Neuronal stem cell (in vitro differentiated cells): ENCODE data around the gene NUP214.

Source experiments
- DNase-seq: peaks from one replicate; pipeline ENCODE4 v3.0.0-alpha.2; 2013; ENCODE audit warnings: low spot score
- H2AFZ ChIP-seq: one replicate; pipeline ENCODE4 v1.6.1; 2013; ENCODE audit warnings: mild to moderate bottlenecking, low read length, inconsistent platforms
- H2AK5ac ChIP-seq: 2 replicates; pipeline ENCODE4 v1.6.1; 2013; ENCODE audit warnings: low read depth, mild to moderate bottlenecking, inconsistent platforms, low read length, moderate library complexity, mixed read lengths
- H2BK120ac ChIP-seq: 2 replicates; pipeline ENCODE4 v1.6.1; 2013; ENCODE audit warnings: low read depth, mild to moderate bottlenecking, inconsistent platforms, low read length, moderate library complexity, mixed read lengths
- H2BK12ac ChIP-seq: one replicate; pipeline ENCODE4 v1.6.1; 2013; ENCODE audit warnings: low read length, inconsistent platforms
- H2BK15ac ChIP-seq: 2 replicates; pipeline ENCODE4 v1.6.1; 2013; ENCODE audit warnings: mild to moderate bottlenecking, low read length, inconsistent platforms, mixed read lengths
- H2BK5ac ChIP-seq: one replicate; pipeline ENCODE4 v1.6.1; 2013; ENCODE audit warnings: inconsistent platforms, mild to moderate bottlenecking, low read length, moderate library complexity
- H3K14ac ChIP-seq: one replicate; pipeline ENCODE4 v1.6.1; 2013; ENCODE audit warnings: low read length, inconsistent platforms
- H3K18ac ChIP-seq: 2 replicates; pipeline ENCODE4 v1.6.1; 2013; ENCODE audit warnings: low read length, inconsistent platforms
- H3K23ac ChIP-seq: 2 replicates; pipeline ENCODE4 v1.6.1; 2013; ENCODE audit warnings: low read depth, mild to moderate bottlenecking, mixed read lengths, low read length, inconsistent platforms; ENCODE audit not compliant: poor library complexity
- H3K27ac ChIP-seq: replicated peaks from 3 replicates; pipeline ENCODE4 v1.5.1; 2013; ENCODE audit warnings: low read length, inconsistent platforms
- H3K27me3 ChIP-seq, 3 experiments: 2 replicates each; pipeline ENCODE4 v1.6.1; 2013; ENCODE audit warnings: low read length in 3 of 3, mild to moderate bottlenecking in 2 of 3, inconsistent platforms in 1 of 3, low read depth in 1 of 3, mixed read lengths in 1 of 3, moderate library complexity in 1 of 3; ENCODE audit not compliant: control insufficient read depth in 3 of 3, insufficient read depth in 3 of 3
- H3K36me3 ChIP-seq, 2 donors: replicated peaks in 1 of 2; 2 replicates each; pipeline ENCODE4 v1.6.1; 2013; ENCODE audit warnings: low read length in 2 of 2; ENCODE audit not compliant: control insufficient read depth in 2 of 2, insufficient read depth in 2 of 2
- H3K4ac ChIP-seq: 2 replicates; pipeline ENCODE4 v1.6.1; 2013; ENCODE audit warnings: inconsistent platforms, mild to moderate bottlenecking, low read length, moderate library complexity
- H3K4me1 ChIP-seq, 2 donors: 1 replicate in 1 of 2; 2 replicates in 1 of 2; pipeline ENCODE4 v1.6.1; 2013; ENCODE audit warnings: low read length in 2 of 2, low read depth in 1 of 2; ENCODE audit not compliant: control insufficient read depth in 2 of 2, insufficient read depth in 1 of 2
- H3K4me2 ChIP-seq: one replicate; pipeline ENCODE4 v1.6.1; 2013; ENCODE audit warnings: mild to moderate bottlenecking, low read length, inconsistent platforms; ENCODE audit not compliant: insufficient read depth, poor library complexity, severe bottlenecking
- H3K4me3 ChIP-seq, 2 donors: 2 replicates each; pipeline ENCODE4 v1.5.1; 2013; ENCODE audit warnings: low read length in 2 of 2, mild to moderate bottlenecking in 2 of 2, inconsistent platforms in 1 of 2, moderate library complexity in 1 of 2
- H3K79me1 ChIP-seq: one replicate; pipeline ENCODE4 v1.6.1; 2013; ENCODE audit warnings: low read depth, mild to moderate bottlenecking, inconsistent platforms, low read length, moderate library complexity
- H3K9ac ChIP-seq: one replicate; pipeline ENCODE4 v1.6.1; 2013; ENCODE audit warnings: mild to moderate bottlenecking, low read depth, low read length, inconsistent platforms; ENCODE audit not compliant: poor library complexity
- H3K9me3 ChIP-seq, 2 donors: replicated peaks in 1 of 2; 2 replicates each; pipeline versions ENCODE3 to v1.6.1; 2013; ENCODE audit warnings: low read length in 2 of 2, mild to moderate bottlenecking in 2 of 2, inconsistent platforms in 1 of 2, low read depth in 1 of 2, mixed read lengths in 1 of 2, moderate library complexity in 1 of 2; ENCODE audit not compliant: control insufficient read depth in 2 of 2, insufficient read depth in 1 of 2
- H4K8ac ChIP-seq: one replicate; pipeline ENCODE4 v1.6.1; 2013; ENCODE audit warnings: low read depth, mild to moderate bottlenecking, inconsistent platforms, low read length, moderate library complexity
- H4K91ac ChIP-seq: one replicate; pipeline ENCODE4 v1.6.1; 2013; ENCODE audit warnings: low read length, low read depth, mild to moderate bottlenecking, inconsistent platforms; ENCODE audit not compliant: poor library complexity
- WGBS, 2 donors: extraction: QIAGEN DNeasy Blood & Tissue Kit; methylation state at CpG; one replicate each; pipeline ENCODE4 v1.1.7; 2013; ENCODE audit warnings: missing lambda C conversion rate in 2 of 2, mixed read lengths in 1 of 2; ENCODE audit not compliant: insufficient read length in 2 of 2, insufficient replicate concordance in 1 of 2; ENCODE audit errors: extremely low coverage in 2 of 2; 5-methylcytosine and 5-hydroxymethylcytosine counted together

Gene NUP214

DNA sequence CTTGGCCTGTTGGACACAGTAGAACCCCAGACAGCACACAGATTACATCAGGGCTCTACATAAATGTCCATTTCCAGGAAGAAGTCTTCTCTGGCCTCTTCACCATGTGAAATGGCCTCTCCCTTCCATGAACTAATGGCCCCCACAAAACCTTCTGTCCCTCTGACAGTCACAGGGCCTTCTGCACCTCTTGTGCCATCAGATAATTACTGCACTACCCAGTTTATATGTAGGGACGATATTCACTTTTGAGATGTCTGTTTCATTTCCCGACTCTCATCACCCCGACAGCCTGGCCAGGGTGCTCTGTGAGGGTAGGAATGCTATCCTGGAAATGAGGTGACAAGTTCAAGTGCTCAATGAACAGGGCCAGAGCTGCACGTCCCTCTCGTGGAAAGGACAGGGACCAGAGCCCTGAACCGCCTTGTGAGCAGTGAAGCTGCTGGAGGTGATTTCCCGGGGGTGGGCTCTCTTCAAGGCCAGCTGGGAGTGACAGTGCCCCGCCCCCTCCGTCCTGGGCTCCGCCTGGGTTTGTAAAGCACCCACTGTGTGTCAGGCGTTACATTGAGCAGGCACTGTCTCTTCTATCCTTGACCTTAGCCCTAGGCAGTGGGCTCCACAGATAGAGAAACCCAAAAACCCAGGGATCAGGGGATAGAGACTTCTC lies 153.9 kb downstream of the NUP214 start:
- Histone ChIP-seq H2AFZ (peak overlapping the region; percentile 91), H3K14ac (no peak overlapping the region), H3K18ac (no peak overlapping the region), H3K36me3 (no peaks in the 10 kb centered on the region), H3K9ac (no peak overlapping the region), H2BK5ac (no peak overlapping the region), H3K27ac (no peak overlapping the region), H3K4me1 (peaks cover 11 to 36% of the 10 kb centered on the region in 2 donors), H3K9me3 (peaks cover 0 to 2% of the 10 kb centered on the region in 2 donors), H2BK12ac (no peak overlapping the region), H4K91ac (no peak overlapping the region), H2AK5ac (peak overlapping the region; percentile 47), H3K4ac (no peak overlapping the region), H3K4me2 (no peak overlapping the region), H3K23ac (peak overlapping the region; percentile 80), H2BK120ac (no peak overlapping the region), H4K8ac (no peak overlapping the region), H2BK15ac (peak overlapping the region; percentile 83), H3K4me3 (no peak overlapping the region), H3K79me1 (no peaks in the 10 kb centered on the region), H3K27me3 (peaks cover 4 to 63% (median 33%) of the 10 kb centered on the region in 3 experiments)
- DNase-seq, result no peak
- WGBS, 2 donors, result no CpG with 5 or more reads among the region's 11 CpGs

DNA sequence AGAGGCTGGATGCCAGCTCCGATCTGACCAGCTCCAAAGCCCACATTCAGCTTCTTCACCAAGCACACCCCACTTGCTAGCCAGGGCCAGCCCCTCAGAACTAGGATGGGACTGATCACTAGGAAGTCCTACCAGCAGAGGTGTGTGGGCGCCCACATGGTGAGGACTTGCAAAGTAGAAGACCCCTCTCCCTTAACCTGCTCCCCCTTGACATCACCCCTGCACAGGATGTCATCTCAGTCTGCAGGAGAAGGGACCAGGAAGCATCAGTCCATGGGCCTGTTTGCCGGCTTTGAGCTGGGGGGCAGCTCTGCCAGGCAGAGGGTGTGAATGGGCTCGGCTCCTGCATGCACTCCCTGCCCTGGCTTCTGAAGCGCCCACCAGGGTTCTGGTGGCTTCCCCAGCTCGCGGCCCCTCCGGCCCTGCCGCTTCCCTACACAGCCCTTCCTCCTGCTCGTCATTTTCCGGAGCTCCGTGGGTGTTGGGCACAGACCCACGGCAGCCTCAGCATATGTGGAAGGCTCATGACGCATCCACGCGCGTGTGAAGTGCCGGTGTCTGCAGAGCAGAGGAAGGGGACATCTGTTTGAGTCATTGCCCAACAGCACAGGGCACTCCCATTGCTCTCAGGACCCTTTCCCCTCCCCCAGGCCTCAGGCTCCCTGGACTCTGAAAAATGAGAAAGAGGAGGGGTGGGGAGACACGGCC lies 154.6 kb downstream of the NUP214 start:
- no peak overlapping the region for H2BK120ac ChIP-seq
- H3K36me3 ChIP-seq, result no peaks in the 10 kb centered on the region
- H3K4me1 ChIP-seq, result peaks cover 10 to 29% of the 10 kb centered on the region in 2 donors
- H3K23ac ChIP-seq, result peak overlapping the region; percentile 3
- no peak overlapping the region for H3K27ac ChIP-seq
- no peak overlapping the region for H2BK12ac ChIP-seq
- H2BK15ac ChIP-seq, result peak overlapping the region; percentile 83
- peaks cover 4 to 66% (median 33%) of the 10 kb centered on the region in 3 experiments for H3K27me3 ChIP-seq
- H3K14ac ChIP-seq, result no peak overlapping the region
- H4K91ac ChIP-seq, result no peak overlapping the region
- peak overlapping the region; percentile 82 for H2BK5ac ChIP-seq
- H3K4me2 ChIP-seq, result no peak overlapping the region
- WGBS, 2 donors, result no CpG with 5 or more reads among the region's 19 CpGs
- H2AFZ ChIP-seq, result no peak overlapping the region
- H3K9ac ChIP-seq, result peak overlapping the region; percentile 30
- no peaks in the 10 kb centered on the region for H3K79me1 ChIP-seq
- peak overlapping the region; percentile 64 for H3K18ac ChIP-seq
- H3K9me3 ChIP-seq, result peaks cover 0 to 2% of the 10 kb centered on the region in 2 donors
- DNase-seq, result no peak
- no peak overlapping the region for H3K4ac ChIP-seq
- H2AK5ac ChIP-seq, result peak overlapping the region; percentile 47
- no peak overlapping the region for H4K8ac ChIP-seq
- H3K4me3 ChIP-seq, result no peak overlapping the region

DNA sequence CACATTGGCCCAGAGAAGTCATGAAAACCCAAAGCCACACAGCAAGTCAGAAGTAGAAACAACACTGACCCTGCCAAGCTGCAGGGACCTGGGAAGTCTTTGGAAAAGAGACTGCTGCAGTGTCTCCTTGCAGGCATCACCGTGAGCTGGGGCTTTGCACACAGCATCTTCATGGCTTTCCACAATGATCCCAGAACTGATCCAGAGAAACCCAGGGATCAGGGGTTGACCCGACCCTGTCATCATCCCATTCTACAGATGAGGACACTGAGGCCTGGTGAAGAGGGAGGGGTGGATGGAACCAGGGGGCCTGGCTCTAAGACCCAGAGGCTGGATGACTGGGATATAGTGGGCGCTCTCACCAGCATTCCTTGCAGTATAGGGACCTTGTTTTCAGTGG lies 155.3 kb downstream of the NUP214 start:
- Histone ChIP-seq H4K91ac (no peak overlapping the region), H3K4ac (no peak overlapping the region), H3K18ac (peak overlapping the region; percentile 8), H3K27me3 (peaks cover 4 to 60% (median 30%) of the 10 kb centered on the region in 3 experiments), H3K79me1 (no peaks in the 10 kb centered on the region), H3K4me3 (no peak overlapping the region), H2BK12ac (no peak overlapping the region), H4K8ac (no peak overlapping the region), H3K9ac (no peak overlapping the region), H2AFZ (no peak overlapping the region), H2AK5ac (peak overlapping the region; percentile 47), H2BK5ac (peak overlapping the region; percentile 82), H3K9me3 (peaks cover 0 to 2% of the 10 kb centered on the region in 2 donors), H3K36me3 (no peaks in the 10 kb centered on the region), H3K23ac (no peak overlapping the region), H3K14ac (no peak overlapping the region), H3K4me1 (peaks cover 8 to 25% of the 10 kb centered on the region in 2 donors), H3K27ac (no peak overlapping the region), H2BK15ac (peak overlapping the region; percentile 81), H2BK120ac (no peak overlapping the region), H3K4me2 (no peak overlapping the region)
- DNase-seq, result no peak
- WGBS, 2 donors, result no CpG with 5 or more reads among the region's 3 CpGs
